GM23338 (cell line): Measurements from ENCODE around the gene KIF25. TPM values are rescaled to one million over a fixed set of nuclear protein-coding genes. Genes with fewer than 3 reads are reported as not detected.

Experiments
- ATAC-seq: fragments of 200-7000 bp; cut with Tn5 transposase; 3 replicates; pipeline ENCODE4 v1.9.1; 2020
- DNase-seq: peaks from one replicate; pipeline ENCODE4 v3.0.0-alpha.2; 2015; ENCODE audit warnings: low spot score
- H2AFZ ChIP-seq: fragments of 200-600 bp; sonication (generic); 2 replicates; pipeline ENCODE4 v1.8.0; 2016; ENCODE audit warnings: antibody characterized with exemption, mild to moderate bottlenecking, moderate library complexity
- H3F3A ChIP-seq: fragments of 200-600 bp; sonication (generic); replicated peaks from 2 replicates; pipeline ENCODE4 v1.8.0; 2017; ENCODE audit warnings: antibody characterized with exemption, mixed run types, low read depth
- H3K27ac ChIP-seq: fragments of 200-600 bp; sonication (generic); 2 replicates; pipeline ENCODE4 v1.6.1; 2016; ENCODE audit warnings: low read depth
- H3K27me3 ChIP-seq: fragments of 200-600 bp; sonication (generic); 2 replicates; pipeline ENCODE4 v1.8.0; 2016; ENCODE audit warnings: mild to moderate bottlenecking, mixed run types, moderate library complexity; ENCODE audit not compliant: insufficient read depth
- H3K36me3 ChIP-seq: fragments of 200-600 bp; sonication (generic); 2 replicates; pipeline ENCODE4 v1.8.0; 2016; ENCODE audit warnings: mild to moderate bottlenecking; ENCODE audit not compliant: insufficient read depth
- H3K4me1 ChIP-seq: fragments of 200-600 bp; sonication (generic); 2 replicates; pipeline ENCODE4 v1.8.0; 2016; ENCODE audit warnings: mild to moderate bottlenecking, moderate library complexity; ENCODE audit not compliant: insufficient read depth
- H3K4me2 ChIP-seq: fragments of 200-600 bp; sonication (generic); 2 replicates; pipeline ENCODE4 v1.7.1; 2017; ENCODE audit warnings: mixed run types
- H3K4me3 ChIP-seq: fragments of 200-600 bp; sonication (generic); 2 replicates; pipeline ENCODE4 v1.6.1; 2016; ENCODE audit warnings: mixed run types
- H3K79me2 ChIP-seq: fragments of 200-600 bp; sonication (generic); replicated peaks from 2 replicates; pipeline ENCODE4 v1.8.0; 2017; ENCODE audit warnings: mild to moderate bottlenecking; ENCODE audit not compliant: insufficient read depth
- H3K9me2 ChIP-seq: fragments of 200-600 bp; sonication (generic); 2 replicates; pipeline ENCODE4 v1.8.0; 2017; ENCODE audit not compliant: insufficient read depth
- H4K20me1 ChIP-seq: fragments of 200-600 bp; sonication (generic); replicated peaks from 2 replicates; pipeline ENCODE4 v1.8.0; 2017; ENCODE audit warnings: mild to moderate bottlenecking; ENCODE audit not compliant: insufficient read depth
- H3K27ac Mint-ChIP-seq: 2 replicates; pipeline ENCODE4 v1.8.0; 2020; ENCODE audit warnings: inconsistent platforms, mild to moderate bottlenecking, moderate library complexity, mixed read lengths
- H3K27me3 Mint-ChIP-seq: 3 replicates; pipeline ENCODE4 v1.8.0; 2022; ENCODE audit warnings: low read depth, mild to moderate bottlenecking, moderate library complexity, mixed read lengths, inconsistent platforms; ENCODE audit not compliant: insufficient read depth, poor library complexity
- H3K36me3 Mint-ChIP-seq: 3 replicates; pipeline ENCODE4 v1.8.0; 2021; ENCODE audit warnings: low read depth, mild to moderate bottlenecking, inconsistent platforms, moderate library complexity, mixed read lengths
- H3K4me1 Mint-ChIP-seq: 3 replicates; pipeline ENCODE4 v1.8.0; 2020; ENCODE audit warnings: mild to moderate bottlenecking, inconsistent platforms, mixed read lengths
- H3K4me3 Mint-ChIP-seq: 3 replicates; pipeline ENCODE4 v1.8.0; 2021; ENCODE audit warnings: moderate library complexity, mild to moderate bottlenecking, inconsistent platforms, mixed read lengths
- H3K9me3 Mint-ChIP-seq: 3 replicates; pipeline ENCODE4 v1.8.0; 2020; ENCODE audit warnings: moderate library complexity, mild to moderate bottlenecking, inconsistent platforms, mixed read lengths
- CREB1 ChIP-seq: fragments of 250-450 bp; sonication (Bioruptor Pico); IDR thresholded peaks from 2 replicates; pipeline ENCODE4 v1.5.0; 2020; ENCODE audit warnings: low read depth, mild to moderate bottlenecking, moderate library complexity
- EZH2 ChIP-seq: fragments of 200-600 bp; sonication (generic); IDR thresholded peaks from one replicate; pipeline ENCODE4 v1.8.0; 2017; ENCODE audit warnings: antibody characterized with exemption, mild to moderate bottlenecking, low read depth; ENCODE audit not compliant: unreplicated experiment
- EZH2phosphoT487 ChIP-seq: fragments of 200-600 bp; sonication (generic); IDR thresholded peaks from one replicate; pipeline ENCODE4 v1.8.1; 2018; ENCODE audit warnings: antibody characterized with exemption; ENCODE audit not compliant: unreplicated experiment
- NANOG ChIP-seq: IDR thresholded peaks from 2 replicates; pipeline ENCODE4 v1.6.1; 2016; ENCODE audit warnings: antibody characterized with exemption, borderline replicate concordance
- POLR2AphosphoS5 ChIP-seq: IDR thresholded peaks from 2 replicates; pipeline ENCODE4 v1.6.1; 2016; ENCODE audit warnings: antibody characterized with exemption, low read depth
- STAT1 ChIP-seq: IDR thresholded peaks from one replicate; pipeline ENCODE4 v1.6.1; 2016; ENCODE audit warnings: antibody characterized with exemption; ENCODE audit not compliant: unreplicated experiment
- ZNF114 ChIP-seq: fragments of 250-450 bp; sonication (Bioruptor Pico); IDR thresholded peaks from 2 replicates; pipeline ENCODE4 v1.5.0; 2020; ENCODE audit warnings: mild to moderate bottlenecking, moderate library complexity
- ZNF331 ChIP-seq: fragments of 250-450 bp; sonication (Bioruptor Pico); IDR thresholded peaks from 2 replicates; pipeline ENCODE4 v1.5.0; 2020; ENCODE audit warnings: low read depth, mild to moderate bottlenecking, moderate library complexity
- polyA plus RNA-seq: library from polyadenylated mRNA; unstranded; fragments of >200 nt; fragmentation: Nextera tagmentation; extraction: Ambion mirVana; gene quantifications from 2 replicates; pipeline ENCODE4 v1.2.1, GENCODE V29; 2016
- total RNA-seq: library from RNA; depleted of rRNA; stranded (reverse); fragments of >200 nt; shearing (Covaris generic); gene quantifications from 2 replicates; pipeline ENCODE4 v1.2.3, GENCODE V29; 2014
- TF ChIP-seq, protein P1 (sequence below): IDR thresholded peaks from one replicate; pipeline ENCODE4 v1.6.1; 2018; ENCODE audit warnings: antibody characterized with exemption; ENCODE audit not compliant: unreplicated experiment
- TF ChIP-seq, protein P2 (sequence below): IDR thresholded peaks from 2 replicates; pipeline ENCODE4 v1.6.1; 2016; ENCODE audit warnings: antibody characterized with exemption
- TF ChIP-seq, protein P3 (sequence below), 2 experiments: fragments of 200-600 bp in 1 of 2; sonication (generic) in 1 of 2; conservative IDR thresholded peaks; 2 replicates each; pipeline versions ENCODE4 v1.5.1 to v1.6.1; 2016 to 2017; ENCODE audit warnings: antibody characterized with exemption in 2 of 2, low read depth in 2 of 2, mild to moderate bottlenecking in 2 of 2, moderate library complexity in 1 of 2

The KIF25 gene
- total and polyA plus RNA-seq, 2 experiments from 2014 or later, result 0.69 to 0.76 TPM

DNA sequence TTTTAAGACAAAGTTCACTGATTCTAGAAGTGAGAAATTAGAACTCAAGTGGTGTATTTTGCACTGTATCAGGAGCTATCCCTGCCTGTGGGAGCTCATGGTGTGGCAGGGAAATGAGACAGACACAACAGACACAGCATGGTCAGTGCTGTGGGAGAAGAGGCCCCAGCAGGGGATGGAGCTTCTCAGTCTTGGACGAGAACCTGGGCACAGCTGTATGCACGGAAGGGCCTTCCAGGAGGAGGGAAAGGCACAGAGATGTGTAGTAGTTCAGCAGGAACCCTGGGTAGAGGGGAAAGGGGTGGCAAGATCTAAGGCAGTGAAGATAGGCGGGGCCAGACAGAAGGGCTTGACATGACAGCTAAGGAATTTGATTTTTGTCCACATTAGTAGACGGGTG is 48.8 kb upstream of the KIF25 start (continued):
- TF ChIP-seq, protein P1, sequence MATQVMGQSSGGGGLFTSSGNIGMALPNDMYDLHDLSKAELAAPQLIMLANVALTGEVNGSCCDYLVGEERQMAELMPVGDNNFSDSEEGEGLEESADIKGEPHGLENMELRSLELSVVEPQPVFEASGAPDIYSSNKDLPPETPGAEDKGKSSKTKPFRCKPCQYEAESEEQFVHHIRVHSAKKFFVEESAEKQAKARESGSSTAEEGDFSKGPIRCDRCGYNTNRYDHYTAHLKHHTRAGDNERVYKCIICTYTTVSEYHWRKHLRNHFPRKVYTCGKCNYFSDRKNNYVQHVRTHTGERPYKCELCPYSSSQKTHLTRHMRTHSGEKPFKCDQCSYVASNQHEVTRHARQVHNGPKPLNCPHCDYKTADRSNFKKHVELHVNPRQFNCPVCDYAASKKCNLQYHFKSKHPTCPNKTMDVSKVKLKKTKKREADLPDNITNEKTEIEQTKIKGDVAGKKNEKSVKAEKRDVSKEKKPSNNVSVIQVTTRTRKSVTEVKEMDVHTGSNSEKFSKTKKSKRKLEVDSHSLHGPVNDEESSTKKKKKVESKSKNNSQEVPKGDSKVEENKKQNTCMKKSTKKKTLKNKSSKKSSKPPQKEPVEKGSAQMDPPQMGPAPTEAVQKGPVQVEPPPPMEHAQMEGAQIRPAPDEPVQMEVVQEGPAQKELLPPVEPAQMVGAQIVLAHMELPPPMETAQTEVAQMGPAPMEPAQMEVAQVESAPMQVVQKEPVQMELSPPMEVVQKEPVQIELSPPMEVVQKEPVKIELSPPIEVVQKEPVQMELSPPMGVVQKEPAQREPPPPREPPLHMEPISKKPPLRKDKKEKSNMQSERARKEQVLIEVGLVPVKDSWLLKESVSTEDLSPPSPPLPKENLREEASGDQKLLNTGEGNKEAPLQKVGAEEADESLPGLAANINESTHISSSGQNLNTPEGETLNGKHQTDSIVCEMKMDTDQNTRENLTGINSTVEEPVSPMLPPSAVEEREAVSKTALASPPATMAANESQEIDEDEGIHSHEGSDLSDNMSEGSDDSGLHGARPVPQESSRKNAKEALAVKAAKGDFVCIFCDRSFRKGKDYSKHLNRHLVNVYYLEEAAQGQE, result no peak
- TF ChIP-seq CREB1 (CRISPR knock-in tag), result no peak
- no peak for TF ChIP-seq EZH2phosphoT487
- TF ChIP-seq, protein P2, sequence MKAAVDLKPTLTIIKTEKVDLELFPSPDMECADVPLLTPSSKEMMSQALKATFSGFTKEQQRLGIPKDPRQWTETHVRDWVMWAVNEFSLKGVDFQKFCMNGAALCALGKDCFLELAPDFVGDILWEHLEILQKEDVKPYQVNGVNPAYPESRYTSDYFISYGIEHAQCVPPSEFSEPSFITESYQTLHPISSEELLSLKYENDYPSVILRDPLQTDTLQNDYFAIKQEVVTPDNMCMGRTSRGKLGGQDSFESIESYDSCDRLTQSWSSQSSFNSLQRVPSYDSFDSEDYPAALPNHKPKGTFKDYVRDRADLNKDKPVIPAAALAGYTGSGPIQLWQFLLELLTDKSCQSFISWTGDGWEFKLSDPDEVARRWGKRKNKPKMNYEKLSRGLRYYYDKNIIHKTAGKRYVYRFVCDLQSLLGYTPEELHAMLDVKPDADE, result no peak

DNA sequence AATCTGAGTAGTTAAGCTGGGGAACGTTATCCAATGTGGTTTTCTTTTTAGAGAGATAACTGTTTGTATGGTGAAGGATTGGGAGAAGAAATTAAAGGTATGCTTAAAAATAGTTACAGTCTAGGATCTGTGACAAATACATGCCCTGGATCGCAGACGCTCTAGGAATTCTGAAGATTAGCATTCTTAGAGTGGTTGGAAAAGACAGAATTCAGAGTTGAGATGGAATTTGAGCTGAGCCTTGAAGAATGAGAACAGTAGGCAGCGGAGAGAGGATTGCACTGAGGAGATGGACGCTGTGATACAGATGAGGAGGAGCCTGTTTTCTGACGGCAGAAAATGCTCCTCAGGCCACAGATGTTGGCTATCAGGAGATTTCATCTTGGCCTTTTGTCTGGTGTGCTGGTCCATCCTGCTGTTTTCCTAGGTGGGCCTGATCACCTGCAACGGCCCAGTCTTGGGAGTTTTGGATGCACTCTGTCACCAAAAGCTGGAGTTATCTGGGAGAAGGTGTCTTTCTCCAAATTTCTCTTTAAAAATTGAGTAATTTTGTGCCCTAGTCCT is 48.3 kb upstream of the KIF25 start:
- H2AFZ ChIP-seq, result no peak overlapping the region
- H3F3A ChIP-seq, result no peaks in the 10 kb centered on the region
- peaks cover 61% of the 10 kb centered on the region for H3K36me3 ChIP-seq
- H3K9me3 Mint-ChIP-seq, result no peaks in the 10 kb centered on the region; the same call in 2 of the 3 replicates
- ATAC-seq (no peak), DNase-seq (no peak)
- H3K4me3 ChIP-seq, result no peak overlapping the region
- no peak overlapping the region for H3K4me2 ChIP-seq
- H4K20me1 ChIP-seq, result peaks cover 6% of the 10 kb centered on the region; the same call in 1 of the 2 replicates
- H3K27me3 Mint-ChIP-seq, result peaks cover 5% of the 10 kb centered on the region
- H3K4me1 ChIP-seq, result no peaks in the 10 kb centered on the region
- no peaks in the 10 kb centered on the region for H3K27me3 ChIP-seq
- H3K36me3 Mint-ChIP-seq, result peaks cover 69% of the 10 kb centered on the region
- H3K4me1 Mint-ChIP-seq, result no peaks in the 10 kb centered on the region
- H3K9me2 ChIP-seq, result no peaks in the 10 kb centered on the region
- H3K27ac ChIP-seq, result 0 out of 2 replicates have a peak overlapping the region, but pooled peaks have one; percentile 36
- no peak overlapping the region for H3K27ac Mint-ChIP-seq
- no peaks in the 10 kb centered on the region; the same call in 1 of the 2 replicates for H3K79me2 ChIP-seq
- H3K4me3 Mint-ChIP-seq, result no peak overlapping the region
- no peak for TF ChIP-seq NANOG
- TF ChIP-seq EZH2, result no peak
- no peak for TF ChIP-seq POLR2AphosphoS5
- TF ChIP-seq EZH2phosphoT487, result no peak
- TF ChIP-seq, protein P2, result no peak
- TF ChIP-seq, protein P3, sequence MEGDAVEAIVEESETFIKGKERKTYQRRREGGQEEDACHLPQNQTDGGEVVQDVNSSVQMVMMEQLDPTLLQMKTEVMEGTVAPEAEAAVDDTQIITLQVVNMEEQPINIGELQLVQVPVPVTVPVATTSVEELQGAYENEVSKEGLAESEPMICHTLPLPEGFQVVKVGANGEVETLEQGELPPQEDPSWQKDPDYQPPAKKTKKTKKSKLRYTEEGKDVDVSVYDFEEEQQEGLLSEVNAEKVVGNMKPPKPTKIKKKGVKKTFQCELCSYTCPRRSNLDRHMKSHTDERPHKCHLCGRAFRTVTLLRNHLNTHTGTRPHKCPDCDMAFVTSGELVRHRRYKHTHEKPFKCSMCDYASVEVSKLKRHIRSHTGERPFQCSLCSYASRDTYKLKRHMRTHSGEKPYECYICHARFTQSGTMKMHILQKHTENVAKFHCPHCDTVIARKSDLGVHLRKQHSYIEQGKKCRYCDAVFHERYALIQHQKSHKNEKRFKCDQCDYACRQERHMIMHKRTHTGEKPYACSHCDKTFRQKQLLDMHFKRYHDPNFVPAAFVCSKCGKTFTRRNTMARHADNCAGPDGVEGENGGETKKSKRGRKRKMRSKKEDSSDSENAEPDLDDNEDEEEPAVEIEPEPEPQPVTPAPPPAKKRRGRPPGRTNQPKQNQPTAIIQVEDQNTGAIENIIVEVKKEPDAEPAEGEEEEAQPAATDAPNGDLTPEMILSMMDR (conservative IDR thresholded peaks at IDR 0.05; ENCODE audit: low read depth in 2 of 2), result no peak
- no peak for TF ChIP-seq ZNF331 (CRISPR knock-in tag)
- no peak for TF ChIP-seq CREB1 (CRISPR knock-in tag)
- no peak for TF ChIP-seq STAT1
- TF ChIP-seq ZNF114, result no peak
- TF ChIP-seq, protein P1, result no peak
